GM21390 (cell line): ENCODE data around the gene KLHL15.
A peak's percentile ranks its signal among the peaks of the same experiment; 100 is the strongest.
"Not testable (repeated sequence)": the region's sequence is repeated elsewhere in the genome, so short reads cannot be mapped to it uniquely, and the experiment has no call there.

Experiments used
- ATAC-seq: cut with Tn5 transposase; IDR thresholded peaks from one replicate; pipeline ENCODE4 v1.9.1; 2021; ENCODE audit not compliant: unreplicated experiment

Gene KLHL15

DNA sequence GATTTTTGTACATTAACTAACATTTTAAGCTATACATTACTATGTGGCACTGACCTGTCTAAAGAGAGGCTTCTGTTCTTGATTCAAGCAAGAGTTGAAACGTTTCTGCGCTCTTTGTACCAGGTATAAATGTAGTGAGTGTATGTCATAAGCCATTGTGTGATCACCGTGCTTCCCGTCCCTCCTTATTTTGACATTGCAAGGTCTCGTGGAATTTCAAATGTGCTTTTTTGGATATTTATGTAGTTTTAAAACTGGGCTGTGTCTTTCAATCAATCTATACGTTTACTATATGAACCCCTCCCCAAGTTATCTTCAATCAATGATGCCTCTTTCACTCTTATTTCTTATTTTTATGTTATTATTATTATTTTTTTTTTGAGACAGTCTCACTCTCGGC is at the start of gene KLHL15:
TSS of gene KLHL15 (minus strand) at position 101 of the 400 bp plus-strand sequence. CDS start 20,493 bp downstream, outside the sequence.
- no peak for ATAC-seq

DNA sequence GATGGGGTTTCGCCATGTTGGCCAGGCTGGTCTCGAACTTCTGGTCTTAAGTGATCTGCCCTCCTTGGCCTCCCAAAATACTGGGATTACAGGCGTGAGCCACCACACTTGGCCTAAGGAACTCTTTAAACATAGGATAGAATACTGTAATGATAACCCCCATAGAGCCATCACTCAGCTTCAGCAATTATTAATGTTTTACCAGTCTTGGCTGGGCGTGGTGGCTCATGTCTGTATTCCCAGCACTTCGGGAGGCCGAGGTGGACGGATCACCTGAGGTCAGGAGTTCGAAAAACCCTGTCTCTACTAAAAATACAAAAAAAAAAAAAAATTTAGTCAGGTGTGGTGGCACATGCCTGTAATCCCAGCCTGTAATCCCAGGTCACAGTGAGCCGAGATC is 42.9 kb upstream of the KLHL15 start:
- no peak for ATAC-seq

- no peak for ATAC-seq
Observed at GRCh38 chrX:24063488-24063887, 36.5 kb upstream of the KLHL15 start.

- ATAC-seq: peak; percentile 6
Observed at GRCh38 chrX:24055043-24055356, 28.0 kb upstream of the KLHL15 start.

DNA sequence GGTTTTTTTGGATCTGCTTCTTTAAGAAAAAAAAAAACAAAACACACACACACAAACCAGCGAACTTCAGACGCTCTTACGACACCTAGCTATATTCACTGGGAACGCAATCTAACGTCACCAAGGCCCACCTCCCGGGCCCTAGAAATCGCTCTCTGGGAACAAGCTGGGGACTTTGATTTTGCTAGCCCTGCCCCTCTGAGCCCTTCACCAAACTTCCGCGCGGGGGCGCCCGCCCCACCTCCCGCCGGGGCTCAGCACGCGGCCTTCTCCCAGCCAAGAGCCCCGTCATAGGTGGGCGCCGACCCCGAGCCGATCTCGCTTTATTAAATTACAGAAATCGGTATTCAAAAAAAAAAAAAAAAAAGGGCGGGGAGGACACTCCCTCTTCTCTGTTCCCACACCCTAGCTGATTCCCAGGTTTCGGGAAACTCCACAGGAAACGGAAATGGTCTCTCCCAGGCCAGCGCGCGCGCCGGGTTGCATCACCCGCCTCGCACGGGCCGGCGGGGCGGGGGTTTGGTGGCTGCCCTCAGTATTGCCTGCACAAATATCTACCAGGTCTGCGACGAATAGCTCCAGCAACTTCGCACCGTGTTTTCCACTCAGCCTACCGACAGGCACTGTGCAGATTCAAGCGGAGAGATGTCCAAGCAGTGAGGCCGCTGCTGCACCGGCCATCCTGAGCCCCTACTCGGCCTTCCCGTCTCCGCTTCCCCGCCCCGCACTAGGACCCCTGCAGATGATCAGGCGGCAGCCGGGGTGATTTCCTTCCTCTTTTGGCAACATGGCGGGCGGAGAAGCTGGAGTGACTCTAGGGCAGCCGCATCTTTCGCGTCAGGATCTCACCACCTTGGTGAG is 27.4 kb upstream of the KLHL15 start, which contains the start of gene EIF2S3:
TSS of gene EIF2S3 (plus strand) at position 775 of the 861 bp plus-strand sequence. CDS start at position 788, 13 bp downstream.
- peak; percentile 81 for ATAC-seq

- ATAC-seq: not testable (repeated sequence)
Observed at GRCh38 chrX:24050522-24051318, 23.7 kb upstream of the KLHL15 start.

DNA sequence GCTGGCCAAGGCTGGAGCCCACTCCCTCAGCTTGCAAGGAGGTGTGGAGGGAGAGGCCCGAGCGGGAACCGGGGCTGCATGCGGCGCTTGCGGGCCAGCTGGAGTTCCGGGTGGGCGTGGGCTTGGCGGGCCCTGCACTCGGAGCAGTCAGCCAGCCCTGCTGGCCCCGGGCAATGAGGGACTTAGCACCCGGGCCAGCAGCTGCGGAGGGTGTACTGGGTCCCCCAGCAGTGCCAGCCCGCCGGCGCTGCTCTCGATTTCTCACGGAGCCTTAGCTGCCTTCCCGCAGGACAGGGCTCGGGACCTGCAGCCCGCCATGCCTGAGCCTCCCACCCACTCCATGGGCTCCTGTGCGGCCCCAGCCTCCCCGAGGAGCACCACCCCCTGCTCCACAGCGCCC is 22.7 kb upstream of the KLHL15 start:
- ATAC-seq: not testable (repeated sequence)

GRCh38 chrX:24046060-24046459 is 19.1 kb upstream of the KLHL15 start:
- ATAC-seq: not testable (repeated sequence)

GRCh38 chrX:24037729-24038128 is 10.7 kb upstream of the KLHL15 start:
- no peak for ATAC-seq

DNA sequence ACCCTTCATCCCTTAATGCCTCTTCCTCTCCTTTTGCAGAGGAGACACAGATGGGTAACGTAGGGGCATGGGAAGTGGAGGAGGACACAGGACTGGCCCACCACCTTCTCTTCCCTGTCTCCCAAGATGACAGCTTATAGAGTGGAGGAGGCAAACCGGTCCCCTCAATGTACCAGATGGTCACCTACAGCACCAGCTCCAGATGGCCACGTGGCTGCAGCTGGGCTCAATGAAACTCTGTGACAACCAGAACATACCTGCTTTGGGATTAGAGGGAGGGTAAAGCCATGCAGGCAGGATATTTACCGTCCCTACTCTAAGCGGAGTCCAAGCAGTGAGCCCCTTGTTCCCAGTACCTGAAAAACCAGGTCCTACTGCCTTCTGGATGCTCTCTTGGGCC is 7.5 kb upstream of the KLHL15 start:
- ATAC-seq: no peak

DNA sequence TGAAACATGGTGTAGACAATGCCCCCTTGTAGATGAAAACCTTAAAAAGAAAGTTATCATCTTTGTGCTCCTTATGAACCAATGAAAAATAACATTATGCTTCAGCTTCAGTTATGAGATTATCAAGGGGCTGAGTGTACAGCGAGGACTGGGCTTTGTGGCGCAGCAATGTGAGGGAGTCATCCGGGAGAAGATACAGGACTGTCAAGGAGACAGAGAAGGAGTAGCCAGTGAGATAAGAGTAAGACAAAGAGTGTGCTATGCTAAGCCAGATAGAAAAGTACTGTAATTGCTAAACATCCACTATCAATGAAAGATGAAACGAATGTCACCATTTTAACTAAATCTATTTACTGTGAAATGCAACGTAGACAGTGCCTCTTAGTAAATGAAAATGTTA is 3.6 kb upstream of the KLHL15 start:
- ATAC-seq: no peak

DNA sequence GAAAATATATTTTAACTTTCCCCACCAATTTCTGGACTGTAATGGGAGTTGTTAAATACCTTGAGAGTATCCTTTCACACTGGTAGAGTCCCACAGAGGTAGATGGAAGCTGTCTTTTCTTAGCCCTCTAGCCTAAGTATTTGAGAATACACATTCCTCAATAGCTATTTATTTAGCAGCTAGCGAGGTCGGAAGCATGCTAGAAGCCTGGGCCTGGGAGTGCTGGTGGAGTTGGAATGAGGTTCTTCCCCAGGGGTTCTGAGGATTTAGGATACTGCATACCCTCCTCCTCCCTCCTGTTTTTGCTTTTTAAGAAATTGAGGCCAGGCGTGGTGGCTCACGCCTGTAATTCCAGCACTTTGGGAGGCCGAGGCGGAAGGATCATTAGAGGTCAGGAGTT is 999 bp upstream of the KLHL15 start:
- no peak for ATAC-seq

DNA sequence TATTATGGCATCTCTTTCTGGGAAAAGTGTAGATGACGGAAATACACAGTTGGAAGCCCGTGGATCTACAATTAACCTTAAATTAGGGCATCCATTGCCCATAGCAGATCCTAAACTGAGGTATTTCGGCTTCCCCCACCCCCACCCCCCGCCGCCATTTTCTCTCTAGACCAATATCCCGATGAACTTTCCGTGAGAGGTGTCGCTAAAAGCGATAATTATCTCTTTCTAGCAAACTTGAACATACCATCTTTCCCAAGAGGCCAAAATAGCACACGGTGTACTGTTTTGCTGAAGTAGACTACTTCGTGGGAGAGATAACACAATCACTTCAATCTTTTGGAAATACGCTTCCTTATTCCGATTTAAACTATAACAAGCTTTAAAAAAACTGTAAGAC is 554 bp downstream of the KLHL15 start:
- ATAC-seq: no peak

DNA sequence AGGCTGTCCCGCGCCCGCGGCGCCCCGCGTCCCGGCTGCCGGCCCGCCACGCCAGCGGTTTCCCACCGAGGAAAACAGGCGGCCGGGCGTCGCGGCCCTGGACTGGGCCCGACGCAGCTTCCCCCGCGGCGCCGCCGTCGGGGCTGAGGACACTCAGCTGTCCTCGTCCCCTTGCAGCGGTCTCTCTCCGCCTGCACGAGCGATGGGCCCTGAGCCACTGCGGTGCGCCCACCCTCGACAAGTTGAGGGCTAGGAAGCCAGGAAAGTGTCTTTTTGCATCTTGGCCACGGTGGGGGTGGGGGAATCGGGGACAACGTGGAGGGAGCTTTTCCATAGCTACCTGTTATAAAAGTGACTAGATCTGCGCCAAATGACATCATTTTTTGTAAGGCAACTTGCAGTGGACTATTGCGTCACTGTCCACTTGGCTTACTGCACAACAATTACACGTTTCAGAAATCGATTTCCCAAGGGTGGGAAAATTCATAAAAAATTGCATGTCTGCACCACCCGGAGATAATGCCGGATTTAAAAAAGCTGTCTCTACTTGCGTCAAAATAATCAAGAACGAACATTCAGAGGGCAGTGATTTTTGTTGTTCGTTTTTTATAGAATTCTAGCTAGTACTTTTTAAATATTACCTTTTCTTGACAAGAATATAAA is 1.1 kb downstream of the KLHL15 start:
- peak; percentile 28 for ATAC-seq

- ATAC-seq: peak; percentile 83
Observed at GRCh38 chrX:24024819-24025740, 1.9 kb downstream of the KLHL15 start.

DNA sequence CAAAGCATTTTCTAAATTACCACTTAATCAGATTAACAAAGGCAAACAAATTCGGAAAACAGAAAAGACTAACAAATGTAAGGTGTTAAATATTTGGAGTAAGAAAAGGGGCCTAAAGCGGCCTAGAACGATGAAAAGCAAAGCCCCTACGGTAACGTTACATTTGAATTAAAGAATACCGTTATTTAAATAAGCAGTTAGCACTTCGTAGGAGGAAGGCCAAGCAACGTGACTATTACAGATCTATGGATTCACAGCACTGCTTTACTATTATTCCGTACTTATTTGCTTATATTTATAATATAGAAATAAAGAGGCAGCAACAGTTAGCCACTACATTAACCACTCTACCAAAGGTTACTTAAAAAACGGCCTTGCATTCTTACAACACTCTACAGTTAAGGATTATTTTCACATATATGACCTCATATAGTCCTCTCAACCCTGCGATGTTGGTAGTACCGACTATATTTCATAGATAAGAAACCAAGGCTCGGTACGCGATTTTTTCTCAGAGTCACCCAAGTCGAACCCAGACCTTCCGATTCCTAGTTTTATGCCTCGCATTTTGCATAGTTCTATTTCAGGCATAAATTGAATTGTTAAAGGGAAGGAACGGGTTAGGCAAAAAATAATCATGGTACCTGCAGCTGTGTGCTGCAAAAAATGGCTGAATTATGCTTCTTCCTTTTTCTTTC is 2.9 kb downstream of the KLHL15 start:
- no peak for ATAC-seq

- ATAC-seq: no peak
Observed at GRCh38 chrX:24023544-24023943, 3.4 kb downstream of the KLHL15 start.

GRCh38 chrX:24020306-24020876 is 6.6 kb downstream of the KLHL15 start:
- no peak for ATAC-seq

DNA sequence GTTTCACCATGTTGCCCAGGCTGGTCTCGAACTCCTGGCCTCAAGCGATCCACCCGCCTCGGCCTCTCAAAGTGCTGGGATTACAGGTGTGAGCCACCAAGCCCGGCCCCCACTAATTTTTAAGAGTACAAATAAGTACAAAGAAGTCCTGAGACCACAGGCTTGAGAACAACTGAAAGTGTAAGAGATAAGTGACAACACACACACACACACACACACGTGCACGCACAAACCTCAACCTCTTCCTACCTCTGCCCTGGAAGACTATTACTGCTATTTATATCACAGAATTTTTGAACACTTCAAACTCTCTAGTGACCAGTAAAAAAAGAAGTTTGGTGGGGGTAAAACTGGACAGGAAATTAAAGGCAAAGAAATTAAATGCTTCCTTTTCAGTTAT is 7.5 kb downstream of the KLHL15 start:
- ATAC-seq: no peak

- no peak for ATAC-seq
Observed at GRCh38 chrX:24018809-24019208, 8.2 kb downstream of the KLHL15 start.
